H9 (cell line): ENCODE data around the gene MRRF. TPM values are rescaled to one million over a fixed set of nuclear protein-coding genes. Genes with fewer than 3 reads are reported as not detected.

Experiments used
- DNase-seq: peaks from one replicate; pipeline ENCODE4 v3.0.0-alpha.2; 2017
- H2AFZ ChIP-seq: one replicate; pipeline ENCODE4 v1.6.1; 2013; ENCODE audit warnings: mild to moderate bottlenecking, low read length, control low read depth, moderate library complexity
- H2AK5ac ChIP-seq: 2 replicates; pipeline ENCODE4 v1.6.1; 2013; ENCODE audit warnings: low read length, control low read depth, mixed read lengths; ENCODE audit not compliant: insufficient read length
- H2BK120ac ChIP-seq: one replicate; pipeline ENCODE4 v1.6.1; 2013; ENCODE audit warnings: low read depth, mild to moderate bottlenecking, low read length, control low read depth, inconsistent platforms; ENCODE audit not compliant: poor library complexity, severe bottlenecking
- H2BK12ac ChIP-seq: 2 replicates; pipeline ENCODE4 v1.6.1; 2013; ENCODE audit warnings: low read length, control low read depth, mixed read lengths, low read depth; ENCODE audit not compliant: insufficient read length
- H2BK15ac ChIP-seq: 2 replicates; pipeline ENCODE4 v1.6.1; 2013; ENCODE audit warnings: low read depth, low read length, control low read depth
- H2BK20ac ChIP-seq: one replicate; pipeline ENCODE4 v1.6.1; 2013; ENCODE audit warnings: low read depth, mild to moderate bottlenecking, low read length, control low read depth, inconsistent platforms; ENCODE audit not compliant: poor library complexity, severe bottlenecking
- H2BK5ac ChIP-seq: 2 replicates; pipeline ENCODE4 v1.6.1; 2013; ENCODE audit warnings: low read length, control low read depth, mixed read lengths; ENCODE audit not compliant: insufficient read length
- H3K14ac ChIP-seq: 2 replicates; pipeline ENCODE4 v1.6.1; 2013; ENCODE audit warnings: low read length, control low read depth; ENCODE audit not compliant: insufficient read depth
- H3K18ac ChIP-seq: 2 replicates; pipeline ENCODE4 v1.6.1; 2013; ENCODE audit warnings: low read depth, mild to moderate bottlenecking, mixed read lengths, low read length, control low read depth; ENCODE audit not compliant: insufficient read length
- H3K23ac ChIP-seq: 2 replicates; pipeline ENCODE4 v1.6.1; 2013; ENCODE audit warnings: low read length, control low read depth, mixed read lengths, low read depth; ENCODE audit not compliant: insufficient read length
- H3K23me2 ChIP-seq: 2 replicates; pipeline ENCODE4 v1.6.1; 2013; ENCODE audit warnings: low read depth, mild to moderate bottlenecking, mixed read lengths, low read length, control low read depth; ENCODE audit not compliant: insufficient read length, poor library complexity, severe bottlenecking
- H3K27ac ChIP-seq: 2 replicates; pipeline ENCODE4 v1.5.1; 2013; ENCODE audit warnings: low read length, control low read depth, mixed read lengths, low read depth; ENCODE audit not compliant: insufficient read length
- H3K27me3 ChIP-seq: 2 replicates; pipeline ENCODE4 v1.6.1; 2013; ENCODE audit warnings: low read length, control low read depth, inconsistent platforms; ENCODE audit not compliant: insufficient read depth
- H3K4ac ChIP-seq: 2 replicates; pipeline ENCODE4 v1.6.1; 2013; ENCODE audit warnings: low read depth, mild to moderate bottlenecking, control low read depth, inconsistent platforms, low read length, moderate library complexity
- H3K4me1 ChIP-seq: 2 replicates; pipeline ENCODE4 v1.6.1; 2013; ENCODE audit warnings: low read length, control low read depth, inconsistent platforms; ENCODE audit not compliant: insufficient read depth
- H3K4me2 ChIP-seq: 2 replicates; pipeline ENCODE4 v1.6.1; 2013; ENCODE audit warnings: low read length, control low read depth, mixed read lengths; ENCODE audit not compliant: insufficient read length, insufficient read depth
- H3K56ac ChIP-seq: 2 replicates; pipeline ENCODE4 v1.6.1; 2013; ENCODE audit warnings: low read depth, mild to moderate bottlenecking, mixed read lengths, low read length, control low read depth; ENCODE audit not compliant: insufficient read length
- H3K79me1 ChIP-seq: 2 replicates; pipeline ENCODE4 v1.6.1; 2013; ENCODE audit warnings: low read depth, mild to moderate bottlenecking, moderate library complexity, low read length, control low read depth, inconsistent platforms; ENCODE audit not compliant: insufficient read depth, poor library complexity, severe bottlenecking
- H3K79me2 ChIP-seq: 2 replicates; pipeline ENCODE4 v1.6.1; 2013; ENCODE audit warnings: low read length, control low read depth, inconsistent platforms; ENCODE audit not compliant: insufficient read depth
- H3K9ac ChIP-seq: 2 replicates; pipeline ENCODE4 v1.6.1; 2013; ENCODE audit warnings: low read length, control low read depth, mixed read lengths; ENCODE audit not compliant: insufficient read length; ENCODE audit errors: extremely low read depth
- H3K9me3 ChIP-seq: one replicate; pipeline ENCODE4 v1.6.1; 2013; ENCODE audit warnings: low read depth, low read length, inconsistent platforms; ENCODE audit not compliant: control insufficient read depth
- H3T11ph ChIP-seq: one replicate; pipeline ENCODE4 v1.6.1; 2013; ENCODE audit warnings: mild to moderate bottlenecking, low read length, control low read depth, inconsistent platforms
- H4K20me1 ChIP-seq: one replicate; pipeline ENCODE4 v1.6.1; 2013; ENCODE audit not compliant: control insufficient read depth, insufficient read length, insufficient read depth
- H4K5ac ChIP-seq: 2 replicates; pipeline ENCODE4 v1.6.1; 2013; ENCODE audit warnings: low read depth, mild to moderate bottlenecking, mixed read lengths, low read length, control low read depth; ENCODE audit not compliant: insufficient read length
- H4K8ac ChIP-seq: replicated peaks from 2 replicates; pipeline ENCODE4 v1.6.1; 2013; ENCODE audit warnings: low read length, control low read depth, mixed read lengths, low read depth; ENCODE audit not compliant: insufficient read length
- H4K91ac ChIP-seq: 2 replicates; pipeline ENCODE4 v1.6.1; 2013; ENCODE audit warnings: low read depth, mild to moderate bottlenecking, moderate library complexity, mixed read lengths, low read length, control low read depth; ENCODE audit not compliant: insufficient read length
- H3K27ac Mint-ChIP-seq, 3 experiments: 2 replicates in 2 of 3; 3 replicates in 1 of 3; pipeline ENCODE4 v1.8.0; 2020 to 2021; ENCODE audit warnings: mixed read lengths in 3 of 3, mild to moderate bottlenecking in 1 of 3, moderate library complexity in 1 of 3
- H3K27me3 Mint-ChIP-seq: 2 replicates; pipeline ENCODE4 v1.8.0; 2021; ENCODE audit warnings: low read depth, mild to moderate bottlenecking, moderate library complexity, mixed read lengths
- H3K36me3 Mint-ChIP-seq, 3 experiments: 2 replicates in 2 of 3; 3 replicates in 1 of 3; pipeline ENCODE4 v1.8.0; 2020 to 2021; ENCODE audit warnings: low read depth in 3 of 3, mixed read lengths in 3 of 3; ENCODE audit not compliant: insufficient read depth in 1 of 3
- H3K4me1 Mint-ChIP-seq, 2 experiments: 2 replicates each; pipeline ENCODE4 v1.8.0; 2020; ENCODE audit warnings: mixed read lengths in 2 of 2
- H3K4me3 Mint-ChIP-seq, 2 experiments: 2 replicates in 1 of 2; 3 replicates in 1 of 2; pipeline ENCODE4 v1.8.0; 2020 to 2021; ENCODE audit warnings: mild to moderate bottlenecking in 2 of 2, mixed read lengths in 2 of 2, moderate library complexity in 1 of 2
- H3K9me3 Mint-ChIP-seq, 2 experiments: 2 replicates in 1 of 2; 3 replicates in 1 of 2; pipeline ENCODE4 v1.8.0; 2020; ENCODE audit warnings: mild to moderate bottlenecking in 2 of 2, mixed read lengths in 2 of 2, moderate library complexity in 1 of 2
- WGBS: extraction: QIAGEN DNeasy Blood & Tissue Kit; methylation state at CpG from one replicate; pipeline ENCODE4 v1.1.7; 2013; ENCODE audit warnings: missing lambda C conversion rate, low lambda C conversion rate, mixed read lengths; ENCODE audit not compliant: insufficient read length; ENCODE audit errors: extremely low coverage; 5-methylcytosine and 5-hydroxymethylcytosine counted together
- total RNA-seq: library from RNA; stranded (reverse); gene quantifications from 2 replicates; pipeline ENCODE4 v1.2.1, GENCODE V29; 2021
- TF ChIP-seq, protein P1 (sequence below): fragments of 200-600 bp; sonication (generic); conservative IDR thresholded peaks from 3 replicates; pipeline ENCODE4 v1.8.0; 2021; ENCODE audit warnings: antibody characterized with exemption, mild to moderate bottlenecking

The MRRF gene
- total RNA-seq, 1 experiment from 2014 or later = 33.7 TPM

- Histone ChIP-seq H3K27ac (no peak overlapping the region), H3T11ph (no peak overlapping the region), H3K9ac (no peak overlapping the region), H2BK120ac (no peak overlapping the region), H2BK5ac (no peak overlapping the region), H3K4ac (no peak overlapping the region), H3K23me2 (peaks cover 5% of the 10 kb centered on the region), H3K9me3 (no peaks in the 10 kb centered on the region), H4K20me1 (no peaks in the 10 kb centered on the region), H4K5ac (no peak overlapping the region), H4K8ac (no peak overlapping the region), H3K79me2 (no peaks in the 10 kb centered on the region), H3K56ac (no peak overlapping the region), H2BK20ac (no peak overlapping the region), H3K4me1 (peaks cover 4% of the 10 kb centered on the region; the same call in 1 of the 2 replicates), H2AK5ac (no peak overlapping the region), H2BK12ac (no peak overlapping the region), H3K79me1 (no peaks in the 10 kb centered on the region), H3K23ac (no peak overlapping the region), H3K4me2 (peak overlapping the region; percentile 84), H3K14ac (no peak overlapping the region; the same call in 1 of the 2 replicates), H3K27me3 (peaks cover 18% of the 10 kb centered on the region; the same call in 1 of the 2 replicates), H4K91ac (no peak overlapping the region), H2AFZ (no peak overlapping the region), H2BK15ac (no peak overlapping the region), H3K18ac (no peak overlapping the region)
- Mint-ChIP-seq H3K9me3 (no peaks in the 10 kb centered on the region), H3K4me3 (peak overlapping the region; percentile 62 to 80), H3K36me3 (no peaks in the 10 kb centered on the region), H3K27me3 (peaks cover 56% of the 10 kb centered on the region), H3K4me1 (peaks cover 22 to 42% of the 10 kb centered on the region in 2 experiments), H3K27ac (no peak overlapping the region)
- TF ChIP-seq, protein P1, sequence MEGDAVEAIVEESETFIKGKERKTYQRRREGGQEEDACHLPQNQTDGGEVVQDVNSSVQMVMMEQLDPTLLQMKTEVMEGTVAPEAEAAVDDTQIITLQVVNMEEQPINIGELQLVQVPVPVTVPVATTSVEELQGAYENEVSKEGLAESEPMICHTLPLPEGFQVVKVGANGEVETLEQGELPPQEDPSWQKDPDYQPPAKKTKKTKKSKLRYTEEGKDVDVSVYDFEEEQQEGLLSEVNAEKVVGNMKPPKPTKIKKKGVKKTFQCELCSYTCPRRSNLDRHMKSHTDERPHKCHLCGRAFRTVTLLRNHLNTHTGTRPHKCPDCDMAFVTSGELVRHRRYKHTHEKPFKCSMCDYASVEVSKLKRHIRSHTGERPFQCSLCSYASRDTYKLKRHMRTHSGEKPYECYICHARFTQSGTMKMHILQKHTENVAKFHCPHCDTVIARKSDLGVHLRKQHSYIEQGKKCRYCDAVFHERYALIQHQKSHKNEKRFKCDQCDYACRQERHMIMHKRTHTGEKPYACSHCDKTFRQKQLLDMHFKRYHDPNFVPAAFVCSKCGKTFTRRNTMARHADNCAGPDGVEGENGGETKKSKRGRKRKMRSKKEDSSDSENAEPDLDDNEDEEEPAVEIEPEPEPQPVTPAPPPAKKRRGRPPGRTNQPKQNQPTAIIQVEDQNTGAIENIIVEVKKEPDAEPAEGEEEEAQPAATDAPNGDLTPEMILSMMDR = no peak
- WGBS = no CpG with 5 or more reads among the region's 5 CpGs
- DNase-seq = no peak
Observed at GRCh38 chr9:122370303-122370702, 105.6 kb downstream of the MRRF start.
